Measurements from ENCODE around the gene CARM1. TPM values are rescaled to one million over a fixed set of nuclear protein-coding genes. Genes with fewer than 3 reads are reported as not detected.
"Not testable (repeated sequence)": the region's sequence is repeated elsewhere in the genome, so short reads cannot be mapped to it uniquely, and the experiment has no call there.

Gene CARM1
- polyA plus RNA-seq, 3 donors = 17.3 to 28.9 (median 22.4) TPM

DNA sequence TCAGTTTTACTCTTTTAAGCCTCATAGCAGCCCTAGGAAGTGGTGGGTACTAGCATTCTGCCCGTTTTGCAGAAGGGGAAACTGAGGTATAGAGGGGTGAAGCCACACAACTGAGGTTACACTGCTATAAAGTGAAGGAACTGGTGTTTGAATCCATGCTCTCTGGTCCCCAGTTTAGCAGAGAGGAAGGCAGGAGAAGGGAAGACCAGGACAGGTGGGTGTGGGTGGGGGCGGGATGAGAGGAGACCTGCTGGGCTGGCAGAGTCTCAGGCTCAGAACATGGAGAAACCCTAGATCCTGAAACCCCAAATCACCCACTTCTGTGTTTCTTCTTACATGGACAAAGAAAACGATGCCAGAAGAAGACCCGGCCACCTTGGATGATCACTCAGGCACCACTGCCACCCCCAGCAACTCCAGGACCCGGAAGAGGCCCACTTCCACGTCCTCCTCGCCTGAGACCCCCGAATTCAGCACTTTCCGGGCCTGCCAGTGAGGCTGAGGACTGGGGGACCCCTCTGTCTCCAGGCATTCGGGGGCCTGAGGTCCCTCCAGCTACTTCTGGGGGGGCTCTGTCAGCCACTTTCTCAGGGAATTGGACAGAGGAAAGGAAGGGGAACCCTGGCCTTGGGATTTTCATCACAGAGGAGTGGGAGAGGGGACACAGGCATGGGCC lies 2.3 kb upstream of the CARM1 start:
- WGBS, 3 donors = 92 to 94% (median 93%) methylated on average over 10 of the region's 10 CpGs
- H3K27ac ChIP-seq (ENCODE audit: low read depth, low read length) = no peak overlapping the region

DNA sequence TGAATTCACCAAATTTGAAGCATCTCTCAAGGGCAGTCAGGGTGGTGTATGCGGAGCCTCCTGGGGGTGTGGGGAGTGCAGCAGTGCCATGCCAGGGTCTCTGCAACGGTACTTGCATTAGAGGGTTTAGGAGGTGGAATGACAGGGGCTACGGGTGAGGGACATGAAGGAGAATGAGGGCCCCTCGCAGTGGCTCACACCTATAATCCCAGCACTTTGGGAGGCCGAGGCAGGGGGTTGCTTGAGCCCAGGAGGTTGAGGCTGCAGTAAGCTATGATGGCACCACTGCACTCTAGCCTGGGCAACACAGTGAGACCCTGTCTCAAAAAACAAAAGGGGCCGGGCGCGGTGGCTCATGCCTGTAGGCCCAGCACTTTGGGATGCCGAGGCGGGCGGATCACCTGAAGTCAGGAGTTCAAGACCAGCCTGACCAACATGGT lies 1.5 kb upstream of the CARM1 start:
- H3K27ac ChIP-seq (ENCODE audit: low read depth, low read length) = not testable (repeated sequence)
- WGBS, 3 donors = 94 to 97% (median 96%) methylated on average over 11 of the region's 11 CpGs

DNA sequence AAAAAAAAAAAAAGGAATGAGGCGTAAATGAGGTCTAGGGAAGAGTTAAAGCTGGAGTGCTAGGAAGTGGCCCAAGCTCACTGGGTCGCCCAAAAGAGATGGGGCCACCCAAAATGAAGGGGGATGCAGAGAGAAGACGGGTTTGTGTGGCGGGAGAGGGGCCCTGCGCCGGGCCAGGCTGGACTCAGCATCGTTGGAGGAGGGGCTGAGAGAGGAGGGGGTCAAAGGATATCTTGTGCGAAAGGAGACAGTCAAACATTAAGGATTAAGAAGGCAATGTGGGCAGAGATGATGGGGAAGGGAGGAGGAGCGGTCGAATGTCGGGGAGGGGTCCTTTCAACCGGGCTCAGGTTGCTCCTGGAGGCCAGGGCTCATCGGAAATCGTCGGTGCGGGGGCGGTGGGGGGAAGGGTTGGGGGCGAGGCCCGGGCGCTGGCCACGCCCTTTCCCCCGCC lies 825 bp upstream of the CARM1 start:
- WGBS, 3 donors = 3 to 4% (median 4%) methylated on average over 19 to 22 of the region's 22 CpGs
- H3K27ac ChIP-seq (ENCODE audit: low read depth, low read length) = no peak overlapping the region

DNA sequence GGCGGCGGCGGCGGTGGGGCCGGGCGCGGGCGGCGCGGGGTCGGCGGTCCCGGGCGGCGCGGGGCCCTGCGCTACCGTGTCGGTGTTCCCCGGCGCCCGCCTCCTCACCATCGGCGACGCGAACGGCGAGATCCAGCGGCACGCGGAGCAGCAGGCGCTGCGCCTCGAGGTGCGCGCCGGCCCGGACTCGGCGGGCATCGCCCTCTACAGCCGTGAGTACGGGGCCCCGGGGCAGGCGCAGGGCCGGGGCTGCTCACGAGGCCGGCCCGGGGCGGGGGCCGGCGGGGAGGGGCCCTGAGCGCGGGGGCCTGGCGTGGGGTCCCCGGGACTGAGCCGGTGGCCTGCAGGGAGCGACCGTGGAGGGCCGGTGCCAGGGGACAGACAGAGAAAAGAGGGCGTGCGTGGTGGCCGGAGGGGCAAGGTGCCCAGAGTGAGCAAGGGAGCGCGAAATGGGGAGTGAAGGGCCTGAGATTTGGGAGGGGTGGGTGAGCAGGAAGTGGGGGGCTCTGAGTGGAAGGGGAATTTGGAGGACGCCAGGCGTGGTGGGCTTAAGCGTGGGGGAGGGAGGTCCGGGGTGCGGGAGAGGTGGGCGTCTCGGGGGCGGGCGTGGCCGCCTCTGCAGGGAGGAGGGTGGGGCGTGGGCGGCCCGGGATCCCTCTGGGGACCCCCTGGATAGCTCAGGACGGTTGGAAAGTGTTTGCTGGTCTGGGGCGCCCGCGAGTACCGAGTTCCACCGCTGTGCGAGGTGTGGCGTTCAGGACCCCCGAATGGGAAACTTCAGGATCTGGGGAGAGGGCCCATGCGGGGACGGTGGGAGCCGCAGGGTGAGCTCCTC lies 575 bp downstream of the CARM1 start:
- no peak overlapping the region for H3K27ac ChIP-seq (ENCODE audit: low read depth, low read length)
- WGBS, 3 donors = 1% methylated on average over 77 to 90 of the region's 90 CpGs

DNA sequence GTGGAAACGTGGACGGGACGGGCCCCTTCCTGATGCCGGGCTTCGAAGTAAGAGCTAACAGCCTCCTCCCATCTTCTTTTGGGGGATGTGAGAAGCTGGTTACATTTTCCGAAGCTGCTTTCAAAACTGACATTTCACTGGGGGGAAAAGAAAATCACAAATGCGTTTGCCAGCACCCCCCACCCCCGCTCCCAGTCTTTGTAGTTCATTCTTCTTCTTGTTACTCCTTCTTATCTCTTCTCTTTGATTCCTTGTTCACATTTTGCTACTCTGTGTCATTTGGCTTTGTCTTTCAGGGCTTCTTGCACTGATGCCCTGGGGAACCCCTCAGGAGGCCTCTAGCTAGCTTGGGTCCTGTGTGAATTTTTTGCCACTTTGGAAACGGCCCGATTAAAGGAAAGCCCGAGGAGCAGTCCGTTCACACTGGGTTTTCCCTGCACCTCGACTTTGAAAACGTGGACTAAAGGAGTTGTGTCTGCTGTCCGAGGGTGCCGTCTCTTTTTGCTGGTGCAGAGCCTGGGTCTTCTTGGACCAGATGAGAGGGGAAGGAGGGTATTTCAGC lies 1.3 kb downstream of the CARM1 start:
- no peak overlapping the region for H3K27ac ChIP-seq (ENCODE audit: low read depth, low read length)
- WGBS, 3 donors = 12 to 18% (median 14%) methylated on average over 16 of the region's 16 CpGs

DNA sequence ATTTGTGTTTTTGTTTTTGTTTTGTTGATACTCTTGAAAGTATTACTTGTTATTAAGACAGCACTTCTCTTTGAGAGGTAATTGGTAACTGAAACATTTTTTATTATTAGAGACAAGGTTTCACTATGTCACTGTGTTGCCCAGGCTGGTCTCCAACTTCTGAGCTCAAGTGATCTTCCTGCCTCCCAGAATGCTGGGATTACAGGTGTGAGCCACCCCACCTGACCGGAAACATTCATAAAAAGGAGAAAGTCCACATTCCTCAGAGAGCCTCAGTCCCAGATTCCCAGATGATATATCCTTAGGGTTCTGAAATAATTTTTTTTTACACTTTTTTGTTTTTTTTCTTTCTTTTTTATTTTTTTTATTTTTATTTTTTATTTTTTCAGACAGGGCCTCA lies 2.7 kb downstream of the CARM1 start:
- no peak overlapping the region for H3K27ac ChIP-seq (ENCODE audit: low read depth, low read length)
- WGBS, 3 donors = 92 to 97% (median 93%) methylated on average over 1 of the region's 1 CpG

DNA sequence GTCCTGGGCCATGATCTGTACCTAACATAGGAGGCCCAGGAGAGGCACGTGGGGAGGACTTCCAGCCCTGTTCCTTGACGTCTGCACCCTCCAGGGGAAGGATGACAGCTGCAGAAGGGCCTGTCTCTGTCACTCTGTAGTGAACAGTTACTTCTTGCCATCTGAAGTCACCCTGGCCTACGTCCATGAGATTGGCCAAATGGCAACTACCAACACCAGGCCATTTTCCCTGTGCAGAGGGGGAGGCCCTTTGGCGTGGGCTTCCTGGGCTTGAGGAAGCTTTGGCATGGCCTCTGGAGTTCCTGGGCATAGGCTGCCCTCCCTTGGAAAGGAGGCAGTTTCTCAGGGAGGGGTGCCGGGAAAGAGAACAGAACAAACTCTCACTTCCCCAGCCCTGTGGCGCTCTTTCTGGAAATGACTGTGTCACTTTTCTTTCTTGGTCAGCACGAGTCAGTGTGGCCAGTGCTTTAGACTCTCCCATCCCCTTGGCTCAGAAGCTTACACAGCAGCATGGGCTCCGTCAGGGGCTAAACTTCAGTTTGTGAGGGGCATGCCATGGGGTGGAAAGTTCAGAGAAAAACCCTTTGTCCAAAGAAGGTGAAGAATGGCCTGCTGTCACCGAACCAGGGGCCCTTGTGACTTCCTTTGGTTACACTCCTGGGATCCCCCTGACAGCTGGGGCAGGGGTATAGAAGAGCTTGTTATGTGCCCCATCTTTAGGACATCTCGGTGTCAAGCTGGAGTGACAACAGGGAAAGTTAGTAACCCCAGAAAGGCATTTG lies 5.3 kb downstream of the CARM1 start:
- 63 to 67% (median 66%) methylated on average over 10 of the region's 10 CpGs for WGBS, 3 donors

DNA sequence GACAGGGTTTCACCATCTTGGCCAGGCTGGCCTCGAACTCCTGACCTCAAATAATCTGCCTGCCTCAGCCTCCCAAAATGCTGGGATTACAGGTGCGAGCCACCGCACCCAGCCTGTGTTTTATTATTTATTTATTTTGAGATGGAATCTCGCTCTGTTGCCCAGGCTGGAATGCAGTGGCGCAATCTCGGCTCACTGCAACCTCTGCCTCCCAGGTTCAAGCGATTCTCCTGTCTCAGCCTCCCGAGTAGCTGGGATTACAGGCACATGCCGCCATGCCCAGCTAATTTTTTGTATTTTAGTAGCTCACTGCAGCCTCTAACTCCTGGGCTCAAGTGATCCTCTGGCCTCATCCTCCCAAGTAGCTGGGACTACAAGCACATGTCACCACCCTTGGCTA lies 6.3 kb downstream of the CARM1 start:
- H3K27ac ChIP-seq (ENCODE audit: low read depth, low read length) = not testable (repeated sequence)

More for the DNA sequence above, 5.3 kb downstream of the CARM1 start:
- no peak overlapping the region for H3K27ac ChIP-seq (ENCODE audit: low read depth, low read length)

DNA sequence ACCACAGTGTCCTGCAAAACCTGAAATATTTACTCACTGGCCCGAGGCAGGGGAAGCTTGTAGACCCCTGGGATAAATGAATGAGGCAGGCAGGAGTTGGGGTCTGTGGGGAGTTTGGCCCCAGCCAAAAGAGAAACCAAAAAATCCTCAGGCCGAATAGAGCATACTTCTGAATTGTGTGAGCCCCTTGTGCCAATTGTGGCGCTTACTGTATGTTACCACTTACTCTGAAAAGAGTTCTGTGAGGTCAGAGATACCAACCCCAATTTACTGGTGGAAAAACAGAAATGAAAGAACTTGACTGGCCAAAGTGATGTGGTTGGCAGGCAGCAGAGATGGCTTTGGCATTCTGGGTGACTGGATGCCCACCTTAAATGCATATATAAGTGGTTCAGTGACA lies 6.9 kb downstream of the CARM1 start:
- no peak overlapping the region for H3K27ac ChIP-seq (ENCODE audit: low read depth, low read length)
- WGBS, 3 donors = 73 to 80% (median 80%) methylated on average over 3 of the region's 3 CpGs

More for the DNA sequence above, 6.3 kb downstream of the CARM1 start:
- WGBS, 3 donors = 95 to 96% (median 96%) methylated on average over 9 of the region's 9 CpGs

DNA sequence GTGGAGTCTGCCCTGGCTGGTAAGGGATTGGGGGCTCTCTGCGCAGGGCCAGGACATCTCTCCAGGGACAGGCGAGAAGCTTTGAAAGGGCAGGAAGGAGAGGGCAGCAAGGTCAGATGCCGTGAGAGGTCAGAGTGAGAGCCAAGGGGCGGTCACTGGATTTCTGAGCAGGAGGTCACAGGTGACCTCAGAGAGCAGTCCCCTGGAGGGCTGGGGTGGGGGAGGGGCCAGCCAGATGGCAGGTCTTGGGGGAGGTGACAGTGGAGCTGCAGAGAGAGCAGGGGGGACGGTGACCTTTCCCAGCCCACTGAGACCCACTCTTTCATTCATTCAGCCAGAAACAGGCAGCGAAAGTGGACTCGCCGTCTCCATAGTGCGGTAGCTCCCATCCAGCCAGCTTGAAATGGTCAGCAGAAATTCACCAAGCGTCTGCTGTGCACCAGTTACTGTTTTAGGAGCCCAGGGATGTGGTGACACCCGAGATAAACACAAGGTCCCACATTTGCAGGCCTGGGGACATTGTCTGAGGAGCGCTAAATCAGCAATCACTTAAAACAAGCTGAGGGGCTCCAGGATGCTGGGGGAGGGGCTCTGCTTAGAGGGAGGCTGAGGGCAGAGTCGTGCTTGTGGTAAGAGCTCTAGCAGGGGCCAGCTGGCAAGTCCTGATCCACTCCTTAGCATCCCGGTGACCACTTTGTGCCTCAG lies 10.2 kb downstream of the CARM1 start:
- H3K27ac ChIP-seq (ENCODE audit: low read depth, low read length) = no peak overlapping the region
- WGBS, 3 donors = 75 to 78% (median 78%) methylated on average over 14 of the region's 14 CpGs

DNA sequence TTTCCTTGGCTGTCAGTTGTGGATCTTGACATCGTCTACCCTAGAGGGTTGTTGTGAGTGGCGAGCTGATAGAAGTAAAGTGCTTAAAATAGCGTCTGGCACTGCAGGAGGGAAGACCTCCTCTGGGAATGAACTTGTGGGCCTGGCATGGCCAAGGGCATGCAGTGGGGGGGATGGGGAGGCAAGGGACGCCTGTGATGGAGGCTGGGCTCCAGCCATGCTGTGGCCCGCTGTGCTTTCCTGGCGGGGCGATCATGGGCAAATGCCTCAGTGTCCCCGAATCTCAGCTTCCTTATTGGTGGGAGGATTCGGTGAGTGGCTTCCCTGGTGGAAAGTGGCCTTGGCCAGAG lies 10.7 kb downstream of the CARM1 start:
- WGBS, 3 donors = 79 to 85% (median 83%) methylated on average over 9 of the region's 9 CpGs
- no peak overlapping the region for H3K27ac ChIP-seq (ENCODE audit: low read depth, low read length)

DNA sequence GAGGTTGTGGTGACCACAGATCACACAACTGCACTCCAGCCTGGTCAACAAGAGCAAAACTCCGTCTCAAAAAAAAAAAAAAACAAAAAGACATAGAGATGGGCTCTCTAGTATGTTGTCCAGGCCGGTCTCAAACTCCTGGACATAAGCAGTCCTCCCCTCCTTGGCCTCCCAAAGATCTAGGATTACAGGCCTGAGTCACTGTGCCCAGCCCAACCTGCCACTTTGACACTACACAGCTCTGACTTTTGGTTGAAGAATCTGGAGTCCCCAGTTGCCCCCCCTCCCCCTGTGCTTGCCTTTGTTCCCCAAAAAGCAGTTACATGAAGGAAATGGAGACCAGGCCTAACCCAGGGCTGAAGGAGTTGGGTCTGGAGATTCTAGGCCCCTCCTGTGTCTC lies 12.9 kb downstream of the CARM1 start:
- WGBS, 3 donors = 47 to 87% (median 53%) methylated on average over 2 of the region's 2 CpGs
- no peak overlapping the region for H3K27ac ChIP-seq (ENCODE audit: low read depth, low read length)

DNA sequence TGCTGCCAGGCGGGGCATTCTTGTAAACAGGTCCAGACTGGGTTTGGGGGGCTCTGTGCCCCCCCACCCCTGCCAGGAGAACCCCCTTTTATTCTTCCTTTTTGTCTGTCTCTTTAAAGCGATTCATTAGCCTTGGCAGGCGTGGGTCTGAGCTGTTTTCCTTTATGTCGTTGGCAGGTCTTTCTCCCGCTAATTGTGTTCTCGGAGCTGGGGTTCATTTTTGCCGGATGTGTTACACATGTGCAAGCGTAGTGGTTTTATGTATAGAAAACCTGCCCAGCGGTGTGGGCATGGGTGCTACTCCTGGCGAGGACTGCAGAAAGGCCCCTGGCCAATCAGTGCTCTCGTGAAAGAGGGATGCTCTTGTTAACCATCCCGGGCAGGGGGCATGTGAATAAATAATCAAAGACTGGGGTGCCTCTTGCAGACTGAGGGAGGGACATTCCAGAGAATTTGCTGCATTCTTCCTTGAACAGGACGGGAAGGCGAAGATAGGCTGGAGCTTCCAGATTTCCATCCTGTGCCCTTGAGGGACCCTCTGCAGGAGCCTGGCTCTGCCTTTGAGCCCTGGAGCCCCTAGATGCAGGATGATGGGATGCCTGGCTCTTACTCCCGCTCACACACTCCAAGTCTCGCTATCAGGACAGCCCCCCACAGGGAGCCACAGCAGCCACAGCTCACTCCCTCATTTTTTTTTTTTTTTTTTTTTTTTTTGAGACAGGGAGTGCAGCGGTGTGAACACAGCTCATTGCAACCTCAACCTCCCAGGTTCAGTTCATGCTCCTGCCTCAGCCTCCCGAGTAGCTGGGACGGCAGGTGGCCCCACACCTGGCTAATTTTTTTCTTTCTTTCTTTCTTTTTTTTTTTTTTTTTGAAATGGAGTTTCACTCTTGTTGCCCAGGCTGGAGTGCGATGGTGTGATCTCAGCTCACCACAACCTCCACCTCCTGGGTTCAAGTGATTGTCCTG lies 14.1 kb downstream of the CARM1 start:
- no peak overlapping the region for H3K27ac ChIP-seq (ENCODE audit: low read depth, low read length)

DNA sequence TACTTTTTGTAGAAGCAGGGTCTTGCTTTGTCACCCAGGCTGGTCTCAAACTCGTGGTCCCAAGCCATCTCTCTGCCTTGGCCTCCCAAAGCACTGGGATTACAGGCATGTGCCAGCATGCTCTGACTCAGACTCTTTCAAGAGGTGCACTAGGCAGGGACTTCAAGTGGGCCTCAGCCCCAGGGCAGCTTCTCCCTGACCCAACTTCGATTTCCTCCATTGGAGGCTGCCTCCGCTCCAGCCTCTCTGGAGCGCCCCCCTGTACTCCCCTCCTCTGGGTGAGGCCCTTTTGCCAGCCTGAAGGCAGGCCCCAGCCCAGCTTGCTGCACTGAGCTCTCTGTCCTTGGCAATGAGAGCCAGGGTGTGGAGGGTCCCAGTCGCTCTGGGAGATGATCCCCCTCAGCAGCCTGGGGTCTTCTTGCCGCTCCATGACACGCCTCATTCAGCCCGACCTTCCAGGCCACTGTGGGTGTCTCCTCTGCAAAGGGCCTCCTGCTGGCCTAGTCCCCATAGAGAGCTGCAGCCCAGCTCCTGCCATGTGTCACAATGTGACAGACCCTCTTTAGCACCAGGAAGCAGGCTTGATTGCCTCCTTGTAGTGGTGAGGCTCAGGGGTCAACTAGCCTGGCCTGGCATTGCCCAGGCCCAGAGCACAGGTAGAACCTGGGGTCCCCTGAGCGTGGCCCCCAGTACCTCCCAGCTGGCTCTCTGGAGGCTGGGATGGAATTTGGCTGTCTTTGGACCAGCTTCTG lies 16.4 kb downstream of the CARM1 start:
- H3K27ac ChIP-seq (ENCODE audit: low read depth, low read length) = no peak overlapping the region
- WGBS, 3 donors = 83 to 88% (median 83%) methylated on average over 9 of the region's 9 CpGs

More for the DNA sequence above, 14.1 kb downstream of the CARM1 start:
- WGBS, 3 donors = 77 to 84% (median 77%) methylated on average over 20 of the region's 20 CpGs

DNA sequence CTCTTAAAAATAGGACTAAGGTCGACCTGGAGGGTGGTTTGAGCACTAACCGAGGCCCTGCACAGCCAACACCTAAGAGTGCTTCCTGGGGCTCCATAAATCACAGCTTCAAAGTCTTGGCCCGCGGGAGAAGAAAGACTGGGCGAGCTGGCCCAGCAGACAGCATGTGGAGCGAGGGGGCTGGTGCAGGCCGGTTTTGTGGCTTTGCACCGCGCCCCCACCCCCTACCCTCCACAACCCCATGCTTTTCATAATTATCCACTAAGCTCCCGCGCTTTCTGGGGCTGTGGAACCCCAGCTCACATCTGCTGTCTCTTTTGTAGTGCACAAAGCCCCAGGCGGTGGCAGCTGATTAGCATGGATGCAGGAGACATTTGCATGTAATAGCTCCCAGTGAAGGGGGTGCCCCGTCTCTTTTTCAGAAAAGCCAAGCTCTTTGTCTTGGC lies 17.1 kb downstream of the CARM1 start:
- WGBS, 3 donors = 72 to 74% (median 73%) methylated on average over 13 of the region's 13 CpGs
- no peak overlapping the region for H3K27ac ChIP-seq (ENCODE audit: low read depth, low read length)

DNA sequence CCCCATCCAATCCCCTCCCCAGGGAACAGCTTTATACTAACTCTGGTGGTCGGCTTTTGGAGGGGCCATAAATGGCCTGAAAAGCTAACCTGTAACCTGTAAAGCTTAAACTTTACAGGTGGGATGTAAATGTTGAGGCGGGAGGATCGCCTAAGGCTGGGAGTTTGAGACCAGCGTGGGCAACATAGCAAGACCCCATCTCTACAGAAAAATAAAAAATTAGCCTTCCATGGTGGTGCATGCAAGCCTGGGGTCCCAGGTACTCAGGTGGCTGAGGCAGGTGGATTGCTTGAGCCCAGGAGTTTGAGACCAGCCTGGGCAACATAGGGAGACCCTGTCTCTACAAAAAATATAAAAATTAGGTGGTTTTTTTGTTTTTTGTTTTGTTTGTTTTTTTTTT lies 18.5 kb downstream of the CARM1 start:
- 94 to 98% (median 96%) methylated on average over 4 of the region's 4 CpGs for WGBS, 3 donors
- no peak overlapping the region for H3K27ac ChIP-seq (ENCODE audit: low read depth, low read length)

All from adipose tissue (tissue), 3 donors.